Measurements from ENCODE around the gene FN3K. TPM values are rescaled to one million over a fixed set of nuclear protein-coding genes. Genes with fewer than 3 reads are reported as not detected.

The FN3K gene
- total and polyA plus RNA-seq, 2 of the 13 experiments (the other 11 are each of a cell fraction or from before 2014, with no cell fraction given): 3.5 to 12.2 TPM

- TF ChIP-seq DDIT3 (CRISPR knock-in tag; IDR thresholded peaks at IDR 0.05): peak; percentile 90; the same call in 1 of the 2 replicates
- TF ChIP-seq RCOR2 (CRISPR knock-in tag; IDR thresholded peaks at IDR 0.05): peak; percentile 76
- no peak for TF ChIP-seq ZNF891 (CRISPR knock-in tag; IDR thresholded peaks at IDR 0.05)
- TF ChIP-seq ZBTB8A (CRISPR knock-in tag; IDR thresholded peaks at IDR 0.05; ENCODE audit: borderline replicate concordance, low read depth): no peak
- TF ChIP-seq ZNF644 (CRISPR knock-in tag; IDR thresholded peaks at IDR 0.05; ENCODE audit: low read depth): peak; percentile 91
- peak; percentile 78; the same call in 1 of the 2 replicates for TF ChIP-seq ZNF317 (CRISPR knock-in tag; IDR thresholded peaks at IDR 0.05)
- peak; percentile 88 for TF ChIP-seq ZSCAN25 (CRISPR knock-in tag; IDR thresholded peaks at IDR 0.05)
- TF ChIP-seq FOXM1 (CRISPR knock-in tag; IDR thresholded peaks at IDR 0.05): no peak
- TF ChIP-seq ZSCAN31 (CRISPR knock-in tag; IDR thresholded peaks at IDR 0.05; ENCODE audit: low read depth): no peak; the same call in 1 of the 2 replicates
- TF ChIP-seq CREB3 (CRISPR knock-in tag; IDR thresholded peaks at IDR 0.05): no peak
- TF ChIP-seq ZNF580 (CRISPR knock-in tag; IDR thresholded peaks at IDR 0.05; ENCODE audit: borderline replicate concordance, low read depth): peak; percentile 96; the same call in 1 of the 2 replicates
- peak; percentile 94 for TF ChIP-seq PAXIP1 (CRISPR knock-in tag; conservative IDR thresholded peaks at IDR 0.05)
- peak; percentile 71 for TF ChIP-seq CBX1 (IDR thresholded peaks at IDR 0.05; ENCODE audit: low read depth)
- no peak for TF ChIP-seq ZNF251 (CRISPR knock-in tag; IDR thresholded peaks at IDR 0.05)
- no peak for TF ChIP-seq CAMTA2 (CRISPR knock-in tag; IDR thresholded peaks at IDR 0.05; ENCODE audit: borderline replicate concordance)
- TF ChIP-seq U2AF1 (optimal IDR thresholded peaks at IDR 0.05; ENCODE audit: low read depth, low read length): no peak
- no peak for TF ChIP-seq MYNN (CRISPR knock-in tag; IDR thresholded peaks at IDR 0.05; ENCODE audit: low read depth)
- TF ChIP-seq ARID5B (CRISPR knock-in tag; IDR thresholded peaks at IDR 0.05): peak; percentile 96
- no peak for TF ChIP-seq ZNF784 (CRISPR knock-in tag; IDR thresholded peaks at IDR 0.05; ENCODE audit: borderline replicate concordance)
- no peak for TF ChIP-seq DNMT1 (CRISPR knock-in tag; IDR thresholded peaks at IDR 0.05)
Observed at GRCh38 chr17:82740906-82741759, 5.7 kb downstream of the FN3K start (continued).
